Measurements from ENCODE around the gene LARP4. TPM values are rescaled to one million over a fixed set of nuclear protein-coding genes. Genes with fewer than 3 reads are reported as not detected.
"Not testable (repeated sequence)": the region's sequence is repeated elsewhere in the genome, so short reads cannot be mapped to it uniquely, and the experiment has no call there.

Gene LARP4
- total RNA-seq, 4 donors from 2014 or later, result 25.2 to 55.3 (median 38.1) TPM

DNA sequence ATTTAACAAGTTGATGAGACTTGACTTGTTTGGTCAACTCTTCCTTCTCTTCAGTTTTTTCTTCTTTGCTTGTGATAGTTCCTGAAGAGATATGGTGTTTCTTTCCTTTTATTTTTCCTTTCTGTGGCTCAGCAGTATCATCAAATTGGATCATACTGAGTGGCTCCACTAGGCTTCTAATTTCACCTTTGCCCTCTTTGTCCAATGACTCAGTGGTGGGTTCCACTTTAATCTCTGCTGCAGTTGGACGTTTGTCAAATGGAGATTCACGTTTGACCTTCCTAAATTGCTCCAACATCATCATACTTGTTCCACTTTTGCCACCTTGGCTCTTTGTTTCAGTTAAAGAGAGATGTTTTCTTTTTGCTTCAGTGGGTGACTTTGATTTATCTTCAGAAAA lies 45.8 kb upstream of the LARP4 start:
- no peaks in the 10 kb centered on the region for H3K9me3 ChIP-seq
- H3K27me3 ChIP-seq, result no peaks in the 10 kb centered on the region
- no peak overlapping the region for H3K4me3 ChIP-seq
- peaks cover 0 to 13% (median 1%) of the 10 kb centered on the region in 4 donors for H3K4me1 ChIP-seq
- TF ChIP-seq, protein P1, sequence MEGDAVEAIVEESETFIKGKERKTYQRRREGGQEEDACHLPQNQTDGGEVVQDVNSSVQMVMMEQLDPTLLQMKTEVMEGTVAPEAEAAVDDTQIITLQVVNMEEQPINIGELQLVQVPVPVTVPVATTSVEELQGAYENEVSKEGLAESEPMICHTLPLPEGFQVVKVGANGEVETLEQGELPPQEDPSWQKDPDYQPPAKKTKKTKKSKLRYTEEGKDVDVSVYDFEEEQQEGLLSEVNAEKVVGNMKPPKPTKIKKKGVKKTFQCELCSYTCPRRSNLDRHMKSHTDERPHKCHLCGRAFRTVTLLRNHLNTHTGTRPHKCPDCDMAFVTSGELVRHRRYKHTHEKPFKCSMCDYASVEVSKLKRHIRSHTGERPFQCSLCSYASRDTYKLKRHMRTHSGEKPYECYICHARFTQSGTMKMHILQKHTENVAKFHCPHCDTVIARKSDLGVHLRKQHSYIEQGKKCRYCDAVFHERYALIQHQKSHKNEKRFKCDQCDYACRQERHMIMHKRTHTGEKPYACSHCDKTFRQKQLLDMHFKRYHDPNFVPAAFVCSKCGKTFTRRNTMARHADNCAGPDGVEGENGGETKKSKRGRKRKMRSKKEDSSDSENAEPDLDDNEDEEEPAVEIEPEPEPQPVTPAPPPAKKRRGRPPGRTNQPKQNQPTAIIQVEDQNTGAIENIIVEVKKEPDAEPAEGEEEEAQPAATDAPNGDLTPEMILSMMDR (IDR thresholded peaks at IDR 0.05), result no peak
- TF ChIP-seq POLR2A (IDR thresholded peaks at IDR 0.05), result no peak
- H3K36me3 ChIP-seq, result no peaks in the 10 kb centered on the region
- no peak overlapping the region for H3K27ac ChIP-seq
- no peak for DNase-seq

- Histone ChIP-seq H3K36me3 (no peaks in the 10 kb centered on the region), H3K9me3 (no peaks in the 10 kb centered on the region)
Observed at GRCh38 chr12:50355365-50355764, 45.3 kb upstream of the LARP4 start.

GRCh38 chr12:50362671-50363070 lies 38.0 kb upstream of the LARP4 start:
- no peaks in the 10 kb centered on the region for H3K27me3 ChIP-seq
- DNase-seq, result no peak
- TF ChIP-seq POLR2A (IDR thresholded peaks at IDR 0.05), result no peak
- TF ChIP-seq, protein P1 (IDR thresholded peaks at IDR 0.05), result no peak
- no peak overlapping the region for H3K27ac ChIP-seq
- H3K9me3 ChIP-seq, result no peaks in the 10 kb centered on the region
- H3K4me1 ChIP-seq, result no peaks in the 10 kb centered on the region
- no peaks in the 10 kb centered on the region for H3K36me3 ChIP-seq
- no peak overlapping the region for H3K4me3 ChIP-seq

More at GRCh38 chr12:50355365-50355764, 45.3 kb upstream of the LARP4 start:
- Histone ChIP-seq H3K4me3 (no peak overlapping the region), H3K4me1 (peaks cover 0 to 13% (median 1%) of the 10 kb centered on the region in 4 donors), H3K27ac (no peak overlapping the region), H3K27me3 (no peaks in the 10 kb centered on the region)
- no peak for DNase-seq
- TF ChIP-seq, protein P1 (IDR thresholded peaks at IDR 0.05), result no peak
- no peak for TF ChIP-seq POLR2A (IDR thresholded peaks at IDR 0.05)

DNA sequence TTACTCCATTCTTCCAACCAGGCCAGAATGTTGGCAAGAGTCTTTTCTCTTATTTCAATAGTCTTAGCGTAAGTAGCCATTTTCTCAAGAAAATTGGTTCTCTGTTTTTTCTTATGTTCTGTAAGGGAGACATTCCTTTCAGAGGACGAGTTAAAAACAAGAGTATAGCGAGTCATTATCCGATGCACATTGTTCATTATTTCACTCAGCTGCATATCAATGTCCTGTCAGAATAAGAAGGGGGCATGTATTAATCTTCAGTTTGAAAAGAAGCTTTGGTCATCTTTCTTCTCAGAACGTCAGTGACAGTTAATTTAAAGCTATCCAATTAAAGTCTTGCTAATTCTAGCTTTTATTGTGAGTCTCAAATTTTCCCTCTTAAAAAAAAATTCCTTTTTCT lies 37.5 kb upstream of the LARP4 start:
- Histone ChIP-seq H3K9me3 (no peaks in the 10 kb centered on the region), H3K4me1 (no peaks in the 10 kb centered on the region), H3K27ac (no peak overlapping the region), H3K4me3 (no peak overlapping the region), H3K36me3 (no peaks in the 10 kb centered on the region), H3K27me3 (no peaks in the 10 kb centered on the region)
- TF ChIP-seq, protein P1 (IDR thresholded peaks at IDR 0.05), result no peak
- TF ChIP-seq POLR2A (IDR thresholded peaks at IDR 0.05), result no peak
- no peak for DNase-seq

DNA sequence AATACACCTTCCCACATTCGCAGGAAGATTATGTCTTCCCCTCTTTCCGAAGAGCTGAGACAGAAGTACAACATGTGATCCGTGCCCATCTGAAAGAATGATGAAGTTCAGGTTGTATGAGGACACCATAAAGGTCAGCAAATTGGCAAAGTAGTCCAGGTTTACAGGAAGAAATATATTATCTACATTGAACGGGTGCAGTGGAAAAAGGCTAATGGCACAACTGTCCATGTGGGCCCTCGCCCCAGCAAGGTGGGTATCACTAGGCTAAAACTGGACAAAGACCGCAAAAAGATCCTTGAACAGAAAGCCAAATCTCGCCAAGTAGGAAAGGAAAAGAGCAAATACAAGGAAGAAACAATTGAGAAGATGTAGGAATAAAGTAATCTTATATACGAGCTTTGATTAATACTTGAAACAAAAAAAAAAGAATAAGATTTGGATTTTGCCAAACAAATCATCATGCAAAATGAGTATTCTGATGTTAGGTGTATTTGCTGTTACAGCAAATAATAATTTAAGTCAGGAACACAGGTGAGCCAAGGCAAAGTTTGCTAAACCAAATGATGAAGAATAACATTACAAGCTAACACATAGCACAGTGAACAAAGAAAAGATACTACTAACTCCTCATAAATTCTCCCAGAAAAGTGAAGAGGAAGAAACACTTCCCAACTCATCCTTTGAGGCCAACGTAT lies 34.8 kb upstream of the LARP4 start:
- no peak for TF ChIP-seq POLR2A (IDR thresholded peaks at IDR 0.05)
- TF ChIP-seq, protein P1 (IDR thresholded peaks at IDR 0.05), result no peak
- H3K36me3 ChIP-seq, result no peaks in the 10 kb centered on the region
- no peak for DNase-seq
- no peak overlapping the region for H3K27ac ChIP-seq
- H3K27me3 ChIP-seq, result no peaks in the 10 kb centered on the region
- no peak overlapping the region for H3K4me3 ChIP-seq
- H3K4me1 ChIP-seq, result no peaks in the 10 kb centered on the region
- no peaks in the 10 kb centered on the region for H3K9me3 ChIP-seq

DNA sequence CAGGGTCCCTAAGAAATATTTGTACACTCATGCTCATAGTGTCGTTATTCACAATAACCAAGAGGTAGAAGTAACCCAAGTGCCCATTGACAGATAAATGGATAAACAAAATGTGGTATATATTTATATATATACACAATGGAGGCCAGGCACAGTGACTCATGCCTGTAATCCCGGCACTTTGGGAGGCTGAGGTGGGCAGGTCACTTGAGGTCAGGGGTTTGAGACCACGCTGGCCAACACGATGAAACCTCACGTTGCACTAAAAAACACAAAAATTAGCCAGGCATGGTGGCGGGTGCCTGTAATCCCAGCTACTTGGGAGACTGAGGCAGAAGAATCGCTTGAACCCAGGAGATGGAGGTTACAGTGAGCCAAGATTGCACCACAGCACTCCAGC lies 30.0 kb upstream of the LARP4 start:
- not testable (repeated sequence) for H3K9me3 ChIP-seq, H3K4me1 ChIP-seq, H3K27me3 ChIP-seq, H3K27ac ChIP-seq, H3K4me3 ChIP-seq, H3K36me3 ChIP-seq, DNase-seq

All from Peyer's patch (tissue), 4 donors.